Trophoblast cell (in vitro differentiated cells and primary cell): ENCODE measurements around the gene BSN.
"Not testable (repeated sequence)": the region's sequence is repeated elsewhere in the genome, so short reads cannot be mapped to it uniquely, and the experiment has no call there.

Source experiments
- DNase-seq, 2 donors: peaks; one replicate each; pipeline ENCODE4 v3.0.0-alpha.2; 2016
- H2AFZ ChIP-seq: 2 replicates; pipeline ENCODE4 v1.6.1; 2013; ENCODE audit warnings: low read length, moderate library complexity, mild to moderate bottlenecking; ENCODE audit not compliant: insufficient read depth, poor library complexity
- H2AK5ac ChIP-seq: 2 replicates; pipeline ENCODE4 v1.6.1; 2013; ENCODE audit warnings: mild to moderate bottlenecking, low read length
- H2BK120ac ChIP-seq: 2 replicates; pipeline ENCODE4 v1.6.1; 2013; ENCODE audit warnings: low read length, mild to moderate bottlenecking, moderate library complexity; ENCODE audit not compliant: insufficient read depth, poor library complexity
- H2BK12ac ChIP-seq: 2 replicates; pipeline ENCODE4 v1.6.1; 2013; ENCODE audit warnings: mild to moderate bottlenecking, low read length, moderate library complexity
- H2BK5ac ChIP-seq: 2 replicates; pipeline ENCODE4 v1.6.1; 2013; ENCODE audit warnings: low read length, low read depth, moderate library complexity, mild to moderate bottlenecking; ENCODE audit not compliant: poor library complexity
- H3K14ac ChIP-seq: 2 replicates; pipeline ENCODE4 v1.6.1; 2013; ENCODE audit warnings: mild to moderate bottlenecking, low read length
- H3K18ac ChIP-seq: 2 replicates; pipeline ENCODE4 v1.6.1; 2013; ENCODE audit warnings: mild to moderate bottlenecking, low read length
- H3K23ac ChIP-seq: 2 replicates; pipeline ENCODE4 v1.6.1; 2013; ENCODE audit warnings: low read length
- H3K27ac ChIP-seq: 2 replicates; pipeline ENCODE4 v1.5.1; 2013; ENCODE audit warnings: low read depth, mild to moderate bottlenecking, inconsistent platforms, low read length, moderate library complexity
- H3K27me3 ChIP-seq: 2 replicates; pipeline ENCODE4 v1.6.1; 2013; ENCODE audit warnings: inconsistent platforms, mild to moderate bottlenecking, low read length, moderate library complexity; ENCODE audit not compliant: insufficient read depth
- H3K36me3 ChIP-seq, 2 experiments: 1 replicate in 1 of 2; 2 replicates in 1 of 2; pipeline ENCODE4 v1.6.1; 2013; ENCODE audit warnings: low read length in 2 of 2, mild to moderate bottlenecking in 2 of 2, moderate library complexity in 1 of 2; ENCODE audit not compliant: insufficient read depth in 2 of 2, control insufficient read depth in 1 of 2
- H3K4ac ChIP-seq: 2 replicates; pipeline ENCODE4 v1.6.1; 2013; ENCODE audit warnings: low read depth, mild to moderate bottlenecking, low read length, moderate library complexity
- H3K4me1 ChIP-seq, 2 experiments: 1 replicate in 1 of 2; 2 replicates in 1 of 2; pipeline ENCODE4 v1.6.1; 2013; ENCODE audit warnings: low read length in 2 of 2, mild to moderate bottlenecking in 2 of 2, moderate library complexity in 1 of 2; ENCODE audit not compliant: insufficient read depth in 2 of 2, control insufficient read depth in 1 of 2
- H3K4me2 ChIP-seq: 2 replicates; pipeline ENCODE4 v1.6.1; 2013; ENCODE audit warnings: inconsistent platforms, mild to moderate bottlenecking, low read length, moderate library complexity
- H3K4me3 ChIP-seq: 2 replicates; pipeline ENCODE4 v1.5.1; 2013; ENCODE audit warnings: mild to moderate bottlenecking, low read depth, low read length, inconsistent platforms
- H3K79me1 ChIP-seq: one replicate; pipeline ENCODE4 v1.6.1; 2013; ENCODE audit warnings: low read length
- H3K79me2 ChIP-seq: 2 replicates; pipeline ENCODE4 v1.6.1; 2013; ENCODE audit warnings: low read length, mild to moderate bottlenecking; ENCODE audit not compliant: control insufficient read depth, insufficient read depth, poor library complexity
- H3K9ac ChIP-seq: 2 replicates; pipeline ENCODE4 v1.6.1; 2013; ENCODE audit warnings: mild to moderate bottlenecking, low read length
- H3K9me3 ChIP-seq: 2 replicates; pipeline ENCODE4 v1.6.1; 2013; ENCODE audit warnings: low read depth, mild to moderate bottlenecking, control low read depth, inconsistent platforms, low read length; ENCODE audit not compliant: insufficient read depth
- H4K12ac ChIP-seq: 2 replicates; pipeline ENCODE4 v1.6.1; 2013; ENCODE audit warnings: low read depth, mild to moderate bottlenecking, low read length, moderate library complexity
- H4K8ac ChIP-seq: 2 replicates; pipeline ENCODE4 v1.6.1; 2013; ENCODE audit warnings: low read depth, mild to moderate bottlenecking, low read length, moderate library complexity
- H4K91ac ChIP-seq: one replicate; pipeline ENCODE4 v1.6.1; 2013; ENCODE audit warnings: low read depth, mild to moderate bottlenecking, low read length, moderate library complexity
- WGBS: extraction: QIAGEN DNeasy Blood & Tissue Kit; methylation state at CpG from one replicate; pipeline ENCODE4 v1.1.7; 2013; ENCODE audit warnings: missing lambda C conversion rate; ENCODE audit not compliant: insufficient read length, insufficient coverage; ENCODE audit errors: extremely low coverage; 5-methylcytosine and 5-hydroxymethylcytosine counted together

Gene BSN

GRCh38 chr3:49688338-49689045 is 134.2 kb downstream of the BSN start:
- not testable (repeated sequence) for H3K79me1 ChIP-seq, H2AFZ ChIP-seq, H3K4me3 ChIP-seq, H3K79me2 ChIP-seq, H2BK12ac ChIP-seq, H3K27me3 ChIP-seq, H3K14ac ChIP-seq, H2AK5ac ChIP-seq, H3K9me3 ChIP-seq, H3K27ac ChIP-seq, H3K4ac ChIP-seq, H2BK120ac ChIP-seq, H3K23ac ChIP-seq, H3K18ac ChIP-seq, H2BK5ac ChIP-seq, H3K9ac ChIP-seq, DNase-seq, H3K36me3 ChIP-seq
- Histone ChIP-seq H4K12ac (peak overlapping the region; percentile 78), H3K4me1 (peaks cover 3 to 18% of the 10 kb centered on the region in 2 experiments), H4K91ac (peak overlapping the region; percentile 30), H4K8ac (peak overlapping the region; percentile 94), H3K4me2 (peak overlapping the region; percentile 99)
- WGBS, result no CpG with 5 or more reads among the region's 7 CpGs

- H3K79me1 ChIP-seq, result peaks cover 8% of the 10 kb centered on the region
- WGBS, result no CpG with 5 or more reads among the region's 66 CpGs
Measured at GRCh38 chr3:49689046-49689907, 135.0 kb downstream of the BSN start, which contains the start of the genes MST1 and RNF123. Gene MST1, minus strand, starts transcription at chr3:49689474. Its CDS starts 783 bp downstream, at chr3:49688691. Gene RNF123, plus strand, starts transcription at chr3:49689557. Its CDS starts 1,609 bp downstream, at chr3:49691166.

GRCh38 chr3:49689908-49690624 is 135.8 kb downstream of the BSN start:
- H4K8ac ChIP-seq, result peak overlapping the region; percentile 86
- not testable (repeated sequence) for H3K79me1 ChIP-seq, H3K9me3 ChIP-seq, H2AFZ ChIP-seq, H3K27me3 ChIP-seq, DNase-seq, H3K36me3 ChIP-seq, H2BK5ac ChIP-seq, H3K27ac ChIP-seq, H2BK12ac ChIP-seq, H2AK5ac ChIP-seq, H3K79me2 ChIP-seq, H3K23ac ChIP-seq
- H4K91ac ChIP-seq, result peak overlapping the region; percentile 53
- peaks cover 3 to 18% of the 10 kb centered on the region in 2 experiments for H3K4me1 ChIP-seq
- peak overlapping the region; percentile 89 for H3K4me3 ChIP-seq
- H3K18ac ChIP-seq, result peak overlapping the region; percentile 38
- no CpG with 5 or more reads among the region's 16 CpGs for WGBS
- peak overlapping the region; percentile 88 for H3K9ac ChIP-seq
- H4K12ac ChIP-seq, result peak overlapping the region; percentile 55
- H3K4ac ChIP-seq, result peak overlapping the region; percentile 13
- H3K4me2 ChIP-seq, result peak overlapping the region; percentile 99
- H3K14ac ChIP-seq, result peak overlapping the region; percentile 62
- H2BK120ac ChIP-seq, result peak overlapping the region; percentile 15

More at GRCh38 chr3:49689046-49689907, 135.0 kb downstream of the BSN start, which contains the start of the genes MST1 and RNF123:
- Histone ChIP-seq H3K4me3 (peak within 1 kb of the TSS; percentile 89), H3K27ac (peak within 1 kb of the TSS; percentile 51), H3K23ac (no peak within 1 kb of the TSS), H2AK5ac (peak within 1 kb of the TSS; percentile 33), H2BK120ac (peak within 1 kb of the TSS; percentile 17), H4K12ac (peak within 1 kb of the TSS; percentile 78), H2AFZ (peak within 1 kb of the TSS; percentile 80), H4K91ac (peak within 1 kb of the TSS; percentile 81), H3K4me2 (peak within 1 kb of the TSS; percentile 99), H3K9ac (peak within 1 kb of the TSS; percentile 88), H2BK12ac (no peak within 1 kb of the TSS), H4K8ac (peak within 1 kb of the TSS; percentile 94), H3K9me3 (peaks cover under 1% of the 10 kb centered on the region), H2BK5ac (peak within 1 kb of the TSS; percentile 8), H3K36me3 (peaks cover 3% of the 10 kb centered on the region in 2 experiments), H3K18ac (peak within 1 kb of the TSS; percentile 44), H3K79me2 (peaks cover 7% of the 10 kb centered on the region), H3K4ac (peak within 1 kb of the TSS; percentile 48), H3K14ac (peak within 1 kb of the TSS; percentile 83), H3K4me1 (peaks cover 3 to 18% of the 10 kb centered on the region in 2 experiments), H3K27me3 (no peaks in the 10 kb centered on the region)
- peak; percentile 80 to 91 for DNase-seq

GRCh38 chr3:49690856-49691255 is 136.6 kb downstream of the BSN start:
- not testable (repeated sequence) for H4K12ac ChIP-seq, H2BK5ac ChIP-seq, H3K9me3 ChIP-seq, H3K79me2 ChIP-seq, H3K18ac ChIP-seq, DNase-seq, H3K23ac ChIP-seq, H3K27me3 ChIP-seq, H2AFZ ChIP-seq, H3K9ac ChIP-seq, H2BK120ac ChIP-seq, H3K4me2 ChIP-seq, H3K4me3 ChIP-seq, H2BK12ac ChIP-seq, H3K79me1 ChIP-seq, H3K14ac ChIP-seq, H3K4ac ChIP-seq, H2AK5ac ChIP-seq, H4K91ac ChIP-seq, H4K8ac ChIP-seq, H3K36me3 ChIP-seq, H3K27ac ChIP-seq
- H3K4me1 ChIP-seq, result peaks cover 3 to 16% of the 10 kb centered on the region in 2 experiments
- WGBS, result no CpG with 5 or more reads among the region's 3 CpGs
